Vagina (tissue), 2 donors: ENCODE measurements around the gene DTX1.

ENCODE experiments used
- POLR2A ChIP-seq, 2 donors: fragments of 450-650 bp; IDR thresholded peaks; one replicate each; pipeline ENCODE4 v1.6.1; 2017; ENCODE audit warnings: antibody characterized with exemption in 2 of 2, mild to moderate bottlenecking in 2 of 2, moderate library complexity in 2 of 2
- POLR2AphosphoS5 ChIP-seq, 2 donors: sonication (generic); formaldehyde crosslinking; IDR thresholded peaks; one replicate each; pipeline ENCODE4 v1.9.0; 2017; ENCODE audit warnings: antibody characterized with exemption in 2 of 2, mild to moderate bottlenecking in 2 of 2, low read depth in 1 of 2; ENCODE audit not compliant: insufficient read depth in 1 of 2
- TF ChIP-seq, protein P1 (sequence below), 3 experiments: fragments of 450-650 bp in 2 of 3; fragments of 200-600 bp in 1 of 3; sonication (generic) in 1 of 3; IDR thresholded peaks; one replicate each; pipeline ENCODE4 v1.5.1; 2017 to 2019; ENCODE audit warnings: antibody characterized with exemption in 3 of 3, mild to moderate bottlenecking in 2 of 3, moderate library complexity in 2 of 3

DNA sequence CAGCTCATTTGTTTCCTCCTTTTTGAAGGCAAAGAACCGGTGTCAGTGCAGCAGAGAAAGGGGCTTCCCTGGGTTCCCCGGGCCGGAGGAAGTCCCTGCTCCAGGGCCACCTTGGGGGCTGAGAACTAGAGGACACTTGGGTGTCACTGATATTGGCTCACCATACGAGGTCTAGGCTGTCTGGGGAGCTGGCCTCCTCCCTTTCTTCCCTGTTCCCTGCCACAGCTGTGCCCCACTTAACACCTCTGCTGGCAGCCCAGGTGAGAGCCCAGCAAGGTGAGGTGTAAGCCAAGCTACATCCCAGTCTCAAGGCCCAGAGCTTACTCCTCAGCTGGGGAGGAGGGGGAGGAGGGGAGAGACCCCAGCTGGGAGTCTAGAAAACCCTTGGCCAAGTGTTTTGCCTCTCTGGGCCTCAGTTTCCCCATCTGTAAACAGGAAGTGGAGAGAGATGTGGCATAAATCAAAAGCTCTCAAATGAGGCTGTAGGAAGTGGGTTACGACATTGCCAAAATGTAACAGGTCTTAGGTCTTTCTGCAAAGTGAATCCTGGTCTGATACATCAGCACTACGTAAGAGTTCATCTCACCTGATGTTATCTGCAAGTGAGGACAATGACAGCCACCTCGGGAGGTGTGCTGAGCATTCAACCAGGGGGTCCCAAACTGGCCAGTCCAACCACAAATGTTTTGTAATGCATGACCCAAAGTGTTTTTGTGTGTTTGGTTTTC, 53.5 kb downstream of the DTX1 start:
- TF ChIP-seq POLR2A (IDR thresholded peaks at IDR 0.05) (no peak), POLR2AphosphoS5 (IDR thresholded peaks at IDR 0.05; ENCODE audit: insufficient read depth in 1 of 2, low read depth in 1 of 2) (no peak)
- TF ChIP-seq, protein P1, sequence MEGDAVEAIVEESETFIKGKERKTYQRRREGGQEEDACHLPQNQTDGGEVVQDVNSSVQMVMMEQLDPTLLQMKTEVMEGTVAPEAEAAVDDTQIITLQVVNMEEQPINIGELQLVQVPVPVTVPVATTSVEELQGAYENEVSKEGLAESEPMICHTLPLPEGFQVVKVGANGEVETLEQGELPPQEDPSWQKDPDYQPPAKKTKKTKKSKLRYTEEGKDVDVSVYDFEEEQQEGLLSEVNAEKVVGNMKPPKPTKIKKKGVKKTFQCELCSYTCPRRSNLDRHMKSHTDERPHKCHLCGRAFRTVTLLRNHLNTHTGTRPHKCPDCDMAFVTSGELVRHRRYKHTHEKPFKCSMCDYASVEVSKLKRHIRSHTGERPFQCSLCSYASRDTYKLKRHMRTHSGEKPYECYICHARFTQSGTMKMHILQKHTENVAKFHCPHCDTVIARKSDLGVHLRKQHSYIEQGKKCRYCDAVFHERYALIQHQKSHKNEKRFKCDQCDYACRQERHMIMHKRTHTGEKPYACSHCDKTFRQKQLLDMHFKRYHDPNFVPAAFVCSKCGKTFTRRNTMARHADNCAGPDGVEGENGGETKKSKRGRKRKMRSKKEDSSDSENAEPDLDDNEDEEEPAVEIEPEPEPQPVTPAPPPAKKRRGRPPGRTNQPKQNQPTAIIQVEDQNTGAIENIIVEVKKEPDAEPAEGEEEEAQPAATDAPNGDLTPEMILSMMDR (IDR thresholded peaks at IDR 0.05), result no peak
